Liver (tissue), 9 donors: Measurements from ENCODE around the gene MYLK3. TPM values are rescaled to one million over a fixed set of nuclear protein-coding genes. Genes with fewer than 3 reads are reported as not detected.

Experiments used
- DNase-seq: peaks from one replicate; pipeline ENCODE4 v3.0.0-alpha.2; 2017; ENCODE audit warnings: low spot score
- H3K27ac ChIP-seq, 2 donors: one replicate each; pipeline ENCODE4 v1.7.0; 2013; ENCODE audit warnings: inconsistent platforms in 2 of 2, low read length in 2 of 2, control low read depth in 1 of 2, low read depth in 1 of 2, mild to moderate bottlenecking in 1 of 2
- H3K27me3 ChIP-seq, 4 donors: one replicate each; pipeline versions ENCODE4 v1.6.1 to v1.7.0; 2013; ENCODE audit warnings: low read length in 3 of 4, inconsistent platforms in 1 of 4, mild to moderate bottlenecking in 1 of 4, moderate library complexity in 1 of 4; ENCODE audit not compliant: control insufficient read depth in 4 of 4, insufficient read depth in 4 of 4
- H3K36me3 ChIP-seq, 4 donors: one replicate each; pipeline versions ENCODE4 v1.6.1 to v1.7.0; 2013; ENCODE audit warnings: low read length in 3 of 4, mild to moderate bottlenecking in 3 of 4, low read depth in 1 of 4, moderate library complexity in 1 of 4; ENCODE audit not compliant: control insufficient read depth in 4 of 4, insufficient read depth in 3 of 4
- H3K4me1 ChIP-seq, 4 donors: one replicate each; pipeline versions ENCODE4 v1.6.1 to v1.7.0; 2013; ENCODE audit warnings: low read length in 3 of 4, mild to moderate bottlenecking in 3 of 4, moderate library complexity in 1 of 4; ENCODE audit not compliant: control insufficient read depth in 4 of 4, insufficient read depth in 4 of 4
- H3K4me3 ChIP-seq, 3 donors: one replicate each; pipeline versions ENCODE4 v1.6.1 to v1.7.0; 2013; ENCODE audit warnings: low read length in 3 of 3, control low read depth in 1 of 3, low read depth in 1 of 3, mild to moderate bottlenecking in 1 of 3
- H3K9ac ChIP-seq, 2 donors: one replicate each; pipeline ENCODE4 v1.7.0; 2013; ENCODE audit warnings: low read length in 2 of 2, mild to moderate bottlenecking in 2 of 2, moderate library complexity in 2 of 2, control low read depth in 1 of 2, low read depth in 1 of 2
- H3K9me3 ChIP-seq, 4 donors: one replicate each; pipeline versions ENCODE4 v1.6.1 to v1.7.0; 2013; ENCODE audit warnings: low read length in 3 of 4; ENCODE audit not compliant: control insufficient read depth in 4 of 4
- EGR1 ChIP-seq, 2 donors: IDR thresholded peaks; 2 replicates each; pipeline ENCODE4 v1.6.1; 2016 to 2018; ENCODE audit warnings: antibody characterized with exemption in 2 of 2, low read depth in 2 of 2
- JUND ChIP-seq, 2 donors: IDR thresholded peaks; 2 replicates each; pipeline ENCODE4 v1.6.1; 2016; ENCODE audit warnings: antibody characterized with exemption in 2 of 2
- NR2F2 ChIP-seq: IDR thresholded peaks from 2 replicates; pipeline ENCODE4 v1.6.1; 2016; ENCODE audit warnings: antibody characterized with exemption
- RAD21 ChIP-seq, 2 donors: IDR thresholded peaks; 2 replicates each; pipeline ENCODE4 v1.6.1; 2016; ENCODE audit warnings: antibody characterized with exemption in 2 of 2, mild to moderate bottlenecking in 2 of 2
- SP1 ChIP-seq: IDR thresholded peaks from 2 replicates; pipeline ENCODE4 v1.6.1; 2018; ENCODE audit warnings: antibody characterized with exemption, mild to moderate bottlenecking
- YY1 ChIP-seq: IDR thresholded peaks from 2 replicates; pipeline ENCODE4 v1.6.1; 2016; ENCODE audit warnings: antibody characterized with exemption, mild to moderate bottlenecking
- WGBS: extraction: QIAGEN DNeasy Blood & Tissue Kit; methylation state at CpG from one replicate; pipeline ENCODE4 v1.1.7; 2013; 5-methylcytosine and 5-hydroxymethylcytosine counted together
- polyA plus RNA-seq, 2 donors: library from polyadenylated mRNA; stranded (reverse) in 1 of 2; unstranded in 1 of 2; fragments of 200-250 nt in 1 of 2; fragments of >200 nt in 1 of 2; fragmentation: Nextera tagmentation in 1 of 2; extraction: Ambion mirVana in 1 of 2; gene quantifications; one replicate each; pipeline versions ENCODE4 v1.2.1 to v1.2.3, GENCODE V29; 2013 to 2015
- total RNA-seq, 2 donors: library from RNA; depleted of rRNA; stranded (reverse); fragments of >200 nt; gene quantifications; one replicate each; pipeline ENCODE4 v1.2.3, GENCODE V29; 2014
- TF ChIP-seq, protein P1 (sequence below): IDR thresholded peaks from 2 replicates; pipeline ENCODE4 v1.6.1; 2016; ENCODE audit warnings: antibody characterized with exemption, mild to moderate bottlenecking
- TF ChIP-seq, protein P2 (sequence below): fragments of 150-350 bp; IDR thresholded peaks from 2 replicates; pipeline ENCODE4 v1.5.1; 2017; ENCODE audit warnings: improper control_type of control experiment, low read depth, low read length; ENCODE audit not compliant: missing input control
- TF ChIP-seq, protein P3 (sequence below): IDR thresholded peaks from 2 replicates; pipeline ENCODE4 v1.6.1; 2016; ENCODE audit warnings: antibody characterized with exemption
- TF ChIP-seq, protein P4 (sequence below): IDR thresholded peaks from 2 replicates; pipeline ENCODE4 v1.6.1; 2016; ENCODE audit warnings: antibody characterized with exemption
- donor health status: healthy.
- donor health status: healthy.
- donor health status: healthy.
- donor health status: healthy.
- donor health status: healthy.

The MYLK3 gene
- total and polyA plus RNA-seq, 4 donors = 0.01 to 1.1 (median 0.23) TPM

DNA sequence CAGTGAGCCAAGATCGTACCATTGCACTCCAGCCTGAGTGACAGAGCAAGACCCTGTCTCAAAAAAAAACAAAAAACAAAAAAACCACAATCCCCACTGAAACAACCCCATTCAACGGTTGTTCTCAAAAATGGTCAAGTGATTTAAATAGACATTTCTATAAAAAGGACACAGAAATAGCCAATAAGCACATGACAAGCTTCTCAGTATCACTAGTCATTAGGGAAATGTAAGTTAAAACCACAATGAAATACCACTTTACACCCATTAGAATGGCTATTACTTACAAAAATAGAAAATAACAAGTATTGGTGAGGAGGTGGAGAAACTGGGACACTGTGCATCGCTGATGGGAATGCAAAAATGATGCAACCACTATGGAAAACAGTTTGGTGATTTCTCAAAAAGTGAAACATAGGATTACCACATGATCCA lies 26.6 kb upstream of the MYLK3 start (continued):
- TF ChIP-seq, protein P1, sequence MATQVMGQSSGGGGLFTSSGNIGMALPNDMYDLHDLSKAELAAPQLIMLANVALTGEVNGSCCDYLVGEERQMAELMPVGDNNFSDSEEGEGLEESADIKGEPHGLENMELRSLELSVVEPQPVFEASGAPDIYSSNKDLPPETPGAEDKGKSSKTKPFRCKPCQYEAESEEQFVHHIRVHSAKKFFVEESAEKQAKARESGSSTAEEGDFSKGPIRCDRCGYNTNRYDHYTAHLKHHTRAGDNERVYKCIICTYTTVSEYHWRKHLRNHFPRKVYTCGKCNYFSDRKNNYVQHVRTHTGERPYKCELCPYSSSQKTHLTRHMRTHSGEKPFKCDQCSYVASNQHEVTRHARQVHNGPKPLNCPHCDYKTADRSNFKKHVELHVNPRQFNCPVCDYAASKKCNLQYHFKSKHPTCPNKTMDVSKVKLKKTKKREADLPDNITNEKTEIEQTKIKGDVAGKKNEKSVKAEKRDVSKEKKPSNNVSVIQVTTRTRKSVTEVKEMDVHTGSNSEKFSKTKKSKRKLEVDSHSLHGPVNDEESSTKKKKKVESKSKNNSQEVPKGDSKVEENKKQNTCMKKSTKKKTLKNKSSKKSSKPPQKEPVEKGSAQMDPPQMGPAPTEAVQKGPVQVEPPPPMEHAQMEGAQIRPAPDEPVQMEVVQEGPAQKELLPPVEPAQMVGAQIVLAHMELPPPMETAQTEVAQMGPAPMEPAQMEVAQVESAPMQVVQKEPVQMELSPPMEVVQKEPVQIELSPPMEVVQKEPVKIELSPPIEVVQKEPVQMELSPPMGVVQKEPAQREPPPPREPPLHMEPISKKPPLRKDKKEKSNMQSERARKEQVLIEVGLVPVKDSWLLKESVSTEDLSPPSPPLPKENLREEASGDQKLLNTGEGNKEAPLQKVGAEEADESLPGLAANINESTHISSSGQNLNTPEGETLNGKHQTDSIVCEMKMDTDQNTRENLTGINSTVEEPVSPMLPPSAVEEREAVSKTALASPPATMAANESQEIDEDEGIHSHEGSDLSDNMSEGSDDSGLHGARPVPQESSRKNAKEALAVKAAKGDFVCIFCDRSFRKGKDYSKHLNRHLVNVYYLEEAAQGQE = no peak

DNA sequence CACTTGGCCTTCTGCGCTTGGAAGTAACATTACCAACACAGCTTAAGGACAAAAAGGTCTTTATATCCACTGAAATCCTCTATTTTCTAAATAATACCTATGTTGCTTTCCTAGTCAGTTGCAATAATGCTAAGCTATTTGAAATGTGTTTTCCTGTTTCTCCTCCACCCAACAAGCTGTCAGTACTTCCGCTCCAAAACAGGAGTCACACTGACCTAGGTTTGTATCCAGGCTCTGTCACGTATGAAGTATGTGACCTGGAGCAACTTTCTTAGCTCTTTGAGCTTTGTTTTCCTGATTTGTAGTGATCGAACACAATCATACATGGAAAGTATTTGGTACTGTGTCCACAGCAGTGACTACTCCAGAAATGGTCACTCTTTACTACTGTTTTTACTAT lies 24.3 kb upstream of the MYLK3 start:
- 87% methylated on average over 4 of the region's 4 CpGs for WGBS
- Histone ChIP-seq H3K9ac (no peak overlapping the region), H3K4me1 (no peaks in the 10 kb centered on the region), H3K27ac (no peak overlapping the region), H3K4me3 (no peak overlapping the region), H3K27me3 (no peaks in the 10 kb centered on the region), H3K9me3 (no peaks in the 10 kb centered on the region), H3K36me3 (no peaks in the 10 kb centered on the region)
- TF ChIP-seq, protein P2, sequence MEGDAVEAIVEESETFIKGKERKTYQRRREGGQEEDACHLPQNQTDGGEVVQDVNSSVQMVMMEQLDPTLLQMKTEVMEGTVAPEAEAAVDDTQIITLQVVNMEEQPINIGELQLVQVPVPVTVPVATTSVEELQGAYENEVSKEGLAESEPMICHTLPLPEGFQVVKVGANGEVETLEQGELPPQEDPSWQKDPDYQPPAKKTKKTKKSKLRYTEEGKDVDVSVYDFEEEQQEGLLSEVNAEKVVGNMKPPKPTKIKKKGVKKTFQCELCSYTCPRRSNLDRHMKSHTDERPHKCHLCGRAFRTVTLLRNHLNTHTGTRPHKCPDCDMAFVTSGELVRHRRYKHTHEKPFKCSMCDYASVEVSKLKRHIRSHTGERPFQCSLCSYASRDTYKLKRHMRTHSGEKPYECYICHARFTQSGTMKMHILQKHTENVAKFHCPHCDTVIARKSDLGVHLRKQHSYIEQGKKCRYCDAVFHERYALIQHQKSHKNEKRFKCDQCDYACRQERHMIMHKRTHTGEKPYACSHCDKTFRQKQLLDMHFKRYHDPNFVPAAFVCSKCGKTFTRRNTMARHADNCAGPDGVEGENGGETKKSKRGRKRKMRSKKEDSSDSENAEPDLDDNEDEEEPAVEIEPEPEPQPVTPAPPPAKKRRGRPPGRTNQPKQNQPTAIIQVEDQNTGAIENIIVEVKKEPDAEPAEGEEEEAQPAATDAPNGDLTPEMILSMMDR = no peak
- TF ChIP-seq JUND (IDR thresholded peaks at IDR 0.05) = no peak
- TF ChIP-seq, protein P1 = no peak
- TF ChIP-seq NR2F2 = no peak
- TF ChIP-seq RAD21 (IDR thresholded peaks at IDR 0.05) = no peak
- TF ChIP-seq, protein P3, sequence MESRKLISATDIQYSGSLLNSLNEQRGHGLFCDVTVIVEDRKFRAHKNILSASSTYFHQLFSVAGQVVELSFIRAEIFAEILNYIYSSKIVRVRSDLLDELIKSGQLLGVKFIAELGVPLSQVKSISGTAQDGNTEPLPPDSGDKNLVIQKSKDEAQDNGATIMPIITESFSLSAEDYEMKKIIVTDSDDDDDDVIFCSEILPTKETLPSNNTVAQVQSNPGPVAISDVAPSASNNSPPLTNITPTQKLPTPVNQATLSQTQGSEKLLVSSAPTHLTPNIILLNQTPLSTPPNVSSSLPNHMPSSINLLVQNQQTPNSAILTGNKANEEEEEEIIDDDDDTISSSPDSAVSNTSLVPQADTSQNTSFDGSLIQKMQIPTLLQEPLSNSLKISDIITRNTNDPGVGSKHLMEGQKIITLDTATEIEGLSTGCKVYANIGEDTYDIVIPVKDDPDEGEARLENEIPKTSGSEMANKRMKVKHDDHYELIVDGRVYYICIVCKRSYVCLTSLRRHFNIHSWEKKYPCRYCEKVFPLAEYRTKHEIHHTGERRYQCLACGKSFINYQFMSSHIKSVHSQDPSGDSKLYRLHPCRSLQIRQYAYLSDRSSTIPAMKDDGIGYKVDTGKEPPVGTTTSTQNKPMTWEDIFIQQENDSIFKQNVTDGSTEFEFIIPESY = no peak
- no peak for TF ChIP-seq EGR1 (IDR thresholded peaks at IDR 0.05; ENCODE audit: low read depth in 2 of 2)
- TF ChIP-seq YY1 = no peak
- TF ChIP-seq, protein P4, sequence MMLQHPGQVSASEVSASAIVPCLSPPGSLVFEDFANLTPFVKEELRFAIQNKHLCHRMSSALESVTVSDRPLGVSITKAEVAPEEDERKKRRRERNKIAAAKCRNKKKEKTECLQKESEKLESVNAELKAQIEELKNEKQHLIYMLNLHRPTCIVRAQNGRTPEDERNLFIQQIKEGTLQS = no peak
- no peak for TF ChIP-seq SP1
- DNase-seq = no peak
